HCT116 (cell line): ENCODE data around the gene METRN. TPM values are rescaled to one million over a fixed set of nuclear protein-coding genes. Genes with fewer than 3 reads are reported as not detected.

Experiments used
- ATAC-seq: fragments of 200-7000 bp; cut with Tn5 transposase; 2 replicates; pipeline ENCODE4 v1.9.1; 2020; ENCODE audit warnings: mild to moderate bottlenecking, moderate library complexity
- BruUV-seq: library from RNA; stranded (reverse); fragments of 400-500 nt; replicated peaks from 2 replicates; lab custom pipeline; 2021; lab: Mats Ljungman, UMichigan
- CTCF ChIA-PET: fragments of 300-600 bp; sonication (Branson Sonifier 250); formaldehyde crosslinking; loops from one replicate; lab custom pipeline; 2021; ENCODE audit warnings: antibody characterized with exemption; lab: Charles Lee
- POLR2A ChIA-PET: fragments of 300-600, 350-600 bp; sonication (Branson Sonifier 250); formaldehyde crosslinking; loops from one replicate; lab custom pipeline; 2021; ENCODE audit warnings: antibody characterized with exemption; lab: Charles Lee
- RAD21 ChIA-PET, 2 experiments: fragments of 300-600 bp; sonication (Branson Sonifier 250); formaldehyde crosslinking; loops; one replicate each; lab custom pipeline; 2023; ENCODE audit warnings: low total read pairs in 2 of 2; ENCODE audit not compliant: uncharacterized antibody in 2 of 2, unreplicated experiment in 2 of 2, low non-redundant PET in 1 of 2; lab: Charles Lee
- DNase-seq: peaks from one replicate; pipeline ENCODE4 v3.0.0-alpha.2; 2010; ENCODE audit warnings: low read depth, low spot score
- H2AFZ ChIP-seq: fragments of 200-600 bp; shearing (Covaris generic), sonication (generic); 2 replicates; pipeline ENCODE4 v1.6.1; 2017; ENCODE audit warnings: low read depth, mixed run types, mixed read lengths, antibody characterized with exemption, low read length; ENCODE audit not compliant: poor library complexity, severe bottlenecking
- H3K27ac ChIP-seq: 2 replicates; pipeline ENCODE4 v1.5.1; 2012; ENCODE audit warnings: low read depth, low read length
- H3K27me3 ChIP-seq: fragments of 200-600 bp; sonication (generic); 2 replicates; pipeline ENCODE4 v1.6.1; 2016; ENCODE audit warnings: mixed run types, low read length, mixed read lengths; ENCODE audit not compliant: insufficient read depth
- H3K36me3 ChIP-seq, 2 experiments: fragments of 200-500 bp in 1 of 2; fragments of 200-600 bp in 1 of 2; sonication (Bioruptor generic) in 1 of 2; sonication (generic) in 1 of 2; 2 replicates each; pipeline versions ENCODE4 v1.5.1 to v1.6.1; 2014 to 2016; ENCODE audit warnings: low read length in 2 of 2, inconsistent platforms in 1 of 2, mixed read lengths in 1 of 2, mixed run types in 1 of 2; ENCODE audit not compliant: insufficient read depth in 2 of 2, control insufficient read depth in 1 of 2
- H3K4me1 ChIP-seq, 2 experiments: fragments of 200-600 bp in 1 of 2; sonication (generic) in 1 of 2; 2 replicates each; pipeline versions ENCODE4 v1.5.1 to v1.6.1; 2012 to 2017; ENCODE audit warnings: low read length in 2 of 2, inconsistent platforms in 1 of 2, mild to moderate bottlenecking in 1 of 2, mixed read lengths in 1 of 2, mixed run types in 1 of 2, moderate library complexity in 1 of 2; ENCODE audit not compliant: insufficient read depth in 2 of 2, control insufficient read depth in 1 of 2
- H3K4me2 ChIP-seq: fragments of 200-600 bp; sonication (generic); 2 replicates; pipeline ENCODE4 v1.6.1; 2017; ENCODE audit warnings: mixed run types, low read length, mixed read lengths
- H3K4me3 ChIP-seq, 2 experiments: fragments of 200-600 bp in 1 of 2; sonication (generic) in 1 of 2; replicated peaks in 1 of 2; 2 replicates each; pipeline ENCODE4 v1.5.1; 2011 to 2016; ENCODE audit warnings: low read length in 2 of 2, control low read depth in 1 of 2, low read depth in 1 of 2, mild to moderate bottlenecking in 1 of 2, mixed read lengths in 1 of 2, mixed run types in 1 of 2
- H3K79me2 ChIP-seq: fragments of 200-600 bp; sonication (generic); 2 replicates; pipeline ENCODE4 v1.6.1; 2017; ENCODE audit warnings: mild to moderate bottlenecking, mixed run types, low read length, moderate library complexity, mixed read lengths; ENCODE audit not compliant: insufficient read depth
- H3K9ac ChIP-seq: fragments of 200-600 bp; sonication (generic); 2 replicates; pipeline ENCODE4 v1.6.1; 2016; ENCODE audit warnings: low read length, mixed read lengths
- H3K9me2 ChIP-seq: fragments of 200-600 bp; sonication (generic), shearing (Covaris generic); 2 replicates; pipeline ENCODE4 v1.6.1; 2017; ENCODE audit warnings: mixed run types, mild to moderate bottlenecking, moderate library complexity; ENCODE audit not compliant: insufficient read depth
- H3K9me3 ChIP-seq, 2 experiments: fragments of 200-500 bp in 1 of 2; fragments of 200-600 bp in 1 of 2; sonication (Bioruptor generic) in 1 of 2; sonication (generic) in 1 of 2; 2 replicates each; pipeline ENCODE4 v1.6.1; 2014 to 2017; ENCODE audit warnings: low read length in 2 of 2, mixed read lengths in 2 of 2, inconsistent platforms in 1 of 2, low read depth in 1 of 2, mild to moderate bottlenecking in 1 of 2, mixed run types in 1 of 2, moderate library complexity in 1 of 2; ENCODE audit not compliant: control insufficient read depth in 1 of 2, insufficient read depth in 1 of 2
- H4K20me1 ChIP-seq: fragments of 200-600 bp; sonication (generic), shearing (Covaris generic); 2 replicates; pipeline ENCODE4 v1.6.1; 2017; ENCODE audit warnings: mixed run types, mild to moderate bottlenecking, moderate library complexity; ENCODE audit not compliant: insufficient read depth
- CBX3 ChIP-seq: IDR thresholded peaks from 2 replicates; pipeline ENCODE4 v1.6.1; 2012; ENCODE audit warnings: low read depth
- FOSL1 ChIP-seq: IDR thresholded peaks from 2 replicates; pipeline ENCODE4 v1.6.1; 2012; ENCODE audit warnings: low read depth
- JUND ChIP-seq: IDR thresholded peaks from 2 replicates; pipeline ENCODE4 v1.6.1; 2012
- POLR2AphosphoS5 ChIP-seq: IDR thresholded peaks from 2 replicates; pipeline ENCODE4 v1.6.1; 2011; ENCODE audit warnings: mild to moderate bottlenecking, low read depth, low read length, moderate library complexity
- REST ChIP-seq: IDR thresholded peaks from 2 replicates; pipeline ENCODE4 v1.6.1; 2012; ENCODE audit warnings: low read depth
- SP1 ChIP-seq: IDR thresholded peaks from 2 replicates; pipeline ENCODE4 v1.6.1; 2012; ENCODE audit warnings: low read depth
- TCF7L2 ChIP-seq: IDR thresholded peaks from 2 replicates; pipeline ENCODE4 v1.7.0; 2011; ENCODE audit warnings: borderline replicate concordance, inconsistent platforms; ENCODE audit not compliant: insufficient read depth, insufficient read length; ENCODE audit errors: extremely low read depth
- intact Hi-C: fragments of 100-400 bp; cut with micrococcal nuclease; formaldehyde crosslinking; loops from 2 replicates; pipeline ENCODE4 v1.10.0; 2022
- total RNA-seq: library from RNA; stranded (reverse); gene quantifications from one replicate; pipeline ENCODE4 v1.2.1, GENCODE V29; 2021; ENCODE audit not compliant: unreplicated experiment
- TF ChIP-seq, protein P1 (sequence below): IDR thresholded peaks from 2 replicates; pipeline ENCODE4 v1.6.1; 2012

Gene METRN
- total RNA-seq, 1 experiment from 2014 or later, result 193 TPM

- no peak for TF ChIP-seq REST
- TF ChIP-seq POLR2AphosphoS5, result no peak
- TF ChIP-seq SP1, result no peak
- no peak for TF ChIP-seq JUND
- no peak for TF ChIP-seq FOSL1
- no peak for TF ChIP-seq CBX3
- TF ChIP-seq TCF7L2, result no peak
- TF ChIP-seq, all 23 proteins: peak for 0
Observed at GRCh38 chr16:674214-674881, 40.6 kb upstream of the METRN start (continued).

DNA sequence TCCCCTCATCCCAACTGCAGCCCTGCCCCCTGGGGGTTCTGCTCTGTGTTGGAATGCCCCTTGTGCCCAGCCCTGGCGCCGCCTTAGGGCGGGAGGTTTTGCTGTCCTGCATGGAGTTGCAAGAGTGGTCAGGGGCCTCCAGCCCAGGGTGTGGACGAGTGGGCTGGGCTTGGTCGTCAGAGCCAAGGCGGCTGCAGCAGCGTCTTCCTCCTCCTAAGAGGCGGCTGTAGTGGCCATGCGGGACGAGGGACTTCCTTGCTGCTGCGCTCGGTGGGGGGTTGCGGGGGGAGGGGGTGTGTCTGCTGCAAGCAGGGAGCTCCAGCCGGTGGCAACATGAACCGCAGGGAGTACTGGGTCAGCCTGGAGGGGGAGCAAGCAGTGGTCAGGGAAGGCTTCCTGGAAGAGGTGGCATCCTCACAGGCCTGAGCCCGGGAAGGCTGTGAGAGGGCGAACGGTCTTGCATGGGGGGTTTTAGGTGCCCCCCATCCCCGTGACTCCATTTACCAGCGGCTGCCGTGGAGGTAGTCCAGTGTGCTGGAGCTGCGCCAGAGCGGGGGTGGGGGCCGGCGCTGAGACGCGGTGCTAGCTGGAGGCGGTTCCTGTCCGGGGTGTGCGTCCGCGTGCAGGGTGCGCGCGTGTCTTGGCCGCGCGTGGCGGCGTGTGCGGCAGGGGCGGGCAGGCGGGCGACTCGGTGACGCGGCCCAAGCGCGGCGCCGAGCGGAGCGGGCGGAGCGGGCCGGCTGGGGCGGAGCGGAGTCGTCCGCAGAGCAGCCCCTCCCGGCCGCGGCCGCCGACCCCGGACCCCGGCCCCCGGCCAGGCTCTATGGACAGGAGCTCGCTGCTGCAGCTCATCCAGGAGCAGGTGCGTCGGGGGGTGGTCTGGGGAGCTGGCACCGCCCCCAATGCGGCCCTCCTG lies 39.7 kb upstream of the METRN start, which contains the start of gene RHBDL1:
Gene RHBDL1, plus strand, starts transcription at position 704 of the 916 bp plus-strand sequence. Its CDS starts 120 bp downstream, at position 824.
- no TSS peak for BruUV-seq
- Histone ChIP-seq H3K27ac (no peak within 1 kb of the TSS), H3K27me3 (no peaks in the 10 kb centered on the region), H3K4me3 (no peak within 1 kb of the TSS), H3K79me2 (peaks cover 3% of the 10 kb centered on the region; the same call in 1 of the 2 replicates), H3K9me2 (no peaks in the 10 kb centered on the region), H3K36me3 (peaks cover 0 to 4% of the 10 kb centered on the region in 2 experiments; a peak in 1 of 4 replicates), H3K4me1 (peaks cover 0 to 7% of the 10 kb centered on the region in 2 experiments; a peak in 1 of 4 replicates), H2AFZ (no peak within 1 kb of the TSS), H3K9ac (no peak within 1 kb of the TSS), H3K4me2 (no peak within 1 kb of the TSS), H4K20me1 (no peaks in the 10 kb centered on the region), H3K9me3 (no peaks in the 10 kb centered on the region)
- ChIA-PET CTCF (no interaction called here), POLR2A (no interaction called here), RAD21 (interaction anchor here in 1 of 2 experiments (0.6 kb wide), 1 partner anchor 536 kb away, joined by 3 read pairs; no protein-coding TSS in a partner anchor)
- TF ChIP-seq, protein P1, sequence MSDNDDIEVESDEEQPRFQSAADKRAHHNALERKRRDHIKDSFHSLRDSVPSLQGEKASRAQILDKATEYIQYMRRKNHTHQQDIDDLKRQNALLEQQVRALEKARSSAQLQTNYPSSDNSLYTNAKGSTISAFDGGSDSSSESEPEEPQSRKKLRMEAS, result no peak
- ATAC-seq (no peak), DNase-seq (no peak)
- intact Hi-C loops, result no loop called here
